Liver (tissue), 3 donors: Measurements from ENCODE around the gene IRF2BP2.

ENCODE experiments used
- GABPA ChIP-seq, 2 donors: IDR thresholded peaks in 1 of 2; conservative IDR thresholded peaks in 1 of 2; 2 replicates each; pipeline ENCODE4 v1.6.1; 2016; ENCODE audit warnings: antibody characterized with exemption in 2 of 2, mild to moderate bottlenecking in 1 of 2, moderate library complexity in 1 of 2
- SP1 ChIP-seq: IDR thresholded peaks from 2 replicates; pipeline ENCODE4 v1.6.1; 2018; ENCODE audit warnings: antibody characterized with exemption, mild to moderate bottlenecking
- TAF1 ChIP-seq: conservative IDR thresholded peaks from 2 replicates; pipeline ENCODE4 v1.6.1; 2016; ENCODE audit warnings: antibody characterized with exemption, mild to moderate bottlenecking
- YY1 ChIP-seq: IDR thresholded peaks from 2 replicates; pipeline ENCODE4 v1.6.1; 2016; ENCODE audit warnings: antibody characterized with exemption, mild to moderate bottlenecking
- TF ChIP-seq, protein P1 (sequence below): IDR thresholded peaks from 2 replicates; pipeline ENCODE4 v1.6.1; 2016; ENCODE audit warnings: antibody characterized with exemption
- TF ChIP-seq, protein P2 (sequence below): fragments of 150-350 bp; IDR thresholded peaks from 2 replicates; pipeline ENCODE4 v1.5.1; 2017; ENCODE audit warnings: improper control_type of control experiment, low read depth, low read length; ENCODE audit not compliant: missing input control
- donor health status: healthy.
- donor health status: healthy.

DNA sequence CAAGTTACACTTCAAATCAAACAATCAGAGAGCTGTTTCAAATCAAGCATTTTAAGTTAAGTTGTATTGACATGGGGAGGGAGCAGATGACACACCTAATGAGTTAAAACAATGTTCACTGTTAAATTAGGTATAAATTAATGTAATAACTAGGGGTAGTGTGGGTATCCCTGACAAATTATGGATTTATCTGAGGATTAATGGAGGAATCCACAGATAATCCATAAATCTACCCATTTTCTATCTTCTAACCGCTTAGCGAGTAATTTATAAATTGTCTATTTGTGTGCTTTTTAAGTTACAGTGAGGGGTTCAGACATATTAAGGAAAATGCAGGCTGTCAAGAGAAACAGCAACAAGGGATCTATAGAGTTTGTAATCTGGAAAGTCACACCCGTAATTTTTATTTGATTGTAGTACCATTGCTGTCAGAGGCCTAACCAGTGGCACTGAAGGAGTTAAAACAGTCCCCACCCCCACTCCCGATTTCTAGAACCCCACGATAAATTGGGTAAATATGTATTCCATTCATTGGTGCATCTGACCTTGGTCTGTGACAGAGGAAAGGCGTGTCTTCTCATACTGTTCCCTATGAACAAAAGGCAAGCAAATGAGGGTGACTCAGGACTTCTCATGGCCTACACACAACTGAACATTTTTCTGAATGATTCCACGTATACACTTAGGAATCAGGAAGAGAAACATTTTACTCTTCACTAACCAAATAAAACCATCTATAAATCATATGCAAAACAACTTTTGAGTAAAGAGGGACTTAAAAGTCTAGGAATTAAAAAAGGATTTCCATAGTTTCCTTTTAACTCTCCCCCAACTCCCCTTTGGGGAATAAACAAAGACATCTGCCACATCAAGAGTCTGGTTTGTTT lies 7.4 kb downstream of the IRF2BP2 start:
- TF ChIP-seq, protein P1, sequence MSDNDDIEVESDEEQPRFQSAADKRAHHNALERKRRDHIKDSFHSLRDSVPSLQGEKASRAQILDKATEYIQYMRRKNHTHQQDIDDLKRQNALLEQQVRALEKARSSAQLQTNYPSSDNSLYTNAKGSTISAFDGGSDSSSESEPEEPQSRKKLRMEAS = peak; percentile 23
- TF ChIP-seq, protein P2, sequence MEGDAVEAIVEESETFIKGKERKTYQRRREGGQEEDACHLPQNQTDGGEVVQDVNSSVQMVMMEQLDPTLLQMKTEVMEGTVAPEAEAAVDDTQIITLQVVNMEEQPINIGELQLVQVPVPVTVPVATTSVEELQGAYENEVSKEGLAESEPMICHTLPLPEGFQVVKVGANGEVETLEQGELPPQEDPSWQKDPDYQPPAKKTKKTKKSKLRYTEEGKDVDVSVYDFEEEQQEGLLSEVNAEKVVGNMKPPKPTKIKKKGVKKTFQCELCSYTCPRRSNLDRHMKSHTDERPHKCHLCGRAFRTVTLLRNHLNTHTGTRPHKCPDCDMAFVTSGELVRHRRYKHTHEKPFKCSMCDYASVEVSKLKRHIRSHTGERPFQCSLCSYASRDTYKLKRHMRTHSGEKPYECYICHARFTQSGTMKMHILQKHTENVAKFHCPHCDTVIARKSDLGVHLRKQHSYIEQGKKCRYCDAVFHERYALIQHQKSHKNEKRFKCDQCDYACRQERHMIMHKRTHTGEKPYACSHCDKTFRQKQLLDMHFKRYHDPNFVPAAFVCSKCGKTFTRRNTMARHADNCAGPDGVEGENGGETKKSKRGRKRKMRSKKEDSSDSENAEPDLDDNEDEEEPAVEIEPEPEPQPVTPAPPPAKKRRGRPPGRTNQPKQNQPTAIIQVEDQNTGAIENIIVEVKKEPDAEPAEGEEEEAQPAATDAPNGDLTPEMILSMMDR = no peak
- no peak for TF ChIP-seq YY1
- TF ChIP-seq TAF1 = no peak
- TF ChIP-seq SP1 = peak; percentile 35
- no peak for TF ChIP-seq GABPA (IDR thresholded peaks at IDR 0.05 in 1 of 2, conservative IDR thresholded peaks at IDR 0.05 in 1 of 2)
